Activated CD4-positive, alpha-beta memory T cell treated with anti-CD3 and anti-CD28 coated beads, Interleukin-2, amount 10 ng/mL, durations not matched to agents 7 days and 5 days (primary cell): Measurements from ENCODE around the gene EIF2AK3. TPM values are rescaled to one million over a fixed set of nuclear protein-coding genes. Genes with fewer than 3 reads are reported as not detected.
A peak's percentile ranks its signal among the peaks of the same experiment; 100 is the strongest.
"Not testable (repeated sequence)": the region's sequence is repeated elsewhere in the genome, so short reads cannot be mapped to it uniquely, and the experiment has no call there.

ENCODE experiments used
- CTCF ChIA-PET: fragments of 350-600 bp; sonication (Branson Sonifier 250); formaldehyde crosslinking; loops from one replicate; lab custom pipeline; 2021; ENCODE audit warnings: antibody characterized with exemption, inconsistent platforms; lab: Charles Lee
- POLR2A ChIA-PET: fragments of 350-600 bp; sonication (Branson Sonifier 250); formaldehyde crosslinking; loops from one replicate; lab custom pipeline; 2021; ENCODE audit warnings: antibody characterized with exemption; lab: Charles Lee
- DNase-seq: peaks from one replicate; pipeline ENCODE4 v3.0.0-alpha.2; 2020
- H3K27ac Mint-ChIP-seq: one replicate; pipeline ENCODE4 v1.8.0; 2021; ENCODE audit warnings: mild to moderate bottlenecking, mixed read lengths
- H3K27me3 Mint-ChIP-seq: one replicate; pipeline ENCODE4 v1.8.0; 2021; ENCODE audit warnings: mixed read lengths
- H3K36me3 Mint-ChIP-seq: one replicate; pipeline ENCODE4 v1.8.0; 2021; ENCODE audit warnings: low read depth, mixed read lengths
- H3K4me1 Mint-ChIP-seq: one replicate; pipeline ENCODE4 v1.8.0; 2021; ENCODE audit warnings: mixed read lengths
- H3K4me3 Mint-ChIP-seq: one replicate; pipeline ENCODE4 v1.8.0; 2021; ENCODE audit warnings: mild to moderate bottlenecking, mixed read lengths
- H3K9me3 Mint-ChIP-seq: one replicate; pipeline ENCODE4 v1.8.0; 2021; ENCODE audit warnings: mixed read lengths
- total RNA-seq, 2 experiments: library from RNA; stranded (reverse); gene quantifications; one replicate each; pipeline ENCODE4 v1.2.3, GENCODE V29; 2021

The EIF2AK3 gene
- total RNA-seq, 2 experiments from 2014 or later: 29.2 to 31.5 TPM

DNA sequence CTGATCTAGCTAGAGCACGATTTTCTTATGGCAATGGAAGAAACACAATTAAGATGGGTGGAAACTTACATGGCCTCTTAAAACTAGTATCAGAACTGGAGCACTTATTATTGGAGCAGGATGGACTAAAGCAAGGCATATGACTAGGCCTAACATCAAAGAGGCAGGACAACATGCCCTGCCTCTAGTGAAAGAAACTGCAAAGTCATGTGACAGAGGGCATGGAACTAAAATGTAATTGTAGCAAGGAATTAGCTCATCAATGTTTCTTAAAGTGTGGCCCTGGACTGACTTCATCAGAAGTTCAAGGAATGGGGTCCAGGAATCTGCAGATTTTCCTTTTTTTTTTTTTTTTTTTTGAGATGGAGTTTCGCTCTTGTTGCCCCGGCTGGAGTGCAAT, 5.3 kb upstream of the EIF2AK3 start:
- ChIA-PET POLR2A (no interaction called here), CTCF (interaction anchor here (1.5 kb wide), 1 partner anchor 39 kb away, joined by 3 read pairs; no protein-coding TSS in a partner anchor)
- Mint-ChIP-seq H3K4me3 (no peak overlapping the region), H3K4me1 (peaks cover 22% of the 10 kb centered on the region), H3K27ac (no peak overlapping the region), H3K36me3 (peaks cover 9% of the 10 kb centered on the region), H3K27me3 (no peaks in the 10 kb centered on the region), H3K9me3 (no peaks in the 10 kb centered on the region)
- DNase-seq: no peak

- ChIA-PET POLR2A (interaction anchor here (0.8 to 4.4 kb wide), 13 partner anchors 9 to 64 kb away, joined by 3 to 53 read pairs (median 10); partner anchors contain the start of gene RPIA), CTCF (interaction anchor here (0.6 to 4.0 kb wide), 5 partner anchors 9 to 64 kb away, joined by 3 to 32 read pairs (median 4); no protein-coding TSS in a partner anchor)
- DNase-seq: no peak
- Mint-ChIP-seq H3K27ac (no peak overlapping the region), H3K4me1 (peaks cover 20% of the 10 kb centered on the region), H3K4me3 (no peak overlapping the region), H3K9me3 (no peaks in the 10 kb centered on the region), H3K27me3 (no peaks in the 10 kb centered on the region), H3K36me3 (peaks cover 11% of the 10 kb centered on the region)
Observed at GRCh38 chr2:88628571-88628939, 1.3 kb upstream of the EIF2AK3 start.

DNA sequence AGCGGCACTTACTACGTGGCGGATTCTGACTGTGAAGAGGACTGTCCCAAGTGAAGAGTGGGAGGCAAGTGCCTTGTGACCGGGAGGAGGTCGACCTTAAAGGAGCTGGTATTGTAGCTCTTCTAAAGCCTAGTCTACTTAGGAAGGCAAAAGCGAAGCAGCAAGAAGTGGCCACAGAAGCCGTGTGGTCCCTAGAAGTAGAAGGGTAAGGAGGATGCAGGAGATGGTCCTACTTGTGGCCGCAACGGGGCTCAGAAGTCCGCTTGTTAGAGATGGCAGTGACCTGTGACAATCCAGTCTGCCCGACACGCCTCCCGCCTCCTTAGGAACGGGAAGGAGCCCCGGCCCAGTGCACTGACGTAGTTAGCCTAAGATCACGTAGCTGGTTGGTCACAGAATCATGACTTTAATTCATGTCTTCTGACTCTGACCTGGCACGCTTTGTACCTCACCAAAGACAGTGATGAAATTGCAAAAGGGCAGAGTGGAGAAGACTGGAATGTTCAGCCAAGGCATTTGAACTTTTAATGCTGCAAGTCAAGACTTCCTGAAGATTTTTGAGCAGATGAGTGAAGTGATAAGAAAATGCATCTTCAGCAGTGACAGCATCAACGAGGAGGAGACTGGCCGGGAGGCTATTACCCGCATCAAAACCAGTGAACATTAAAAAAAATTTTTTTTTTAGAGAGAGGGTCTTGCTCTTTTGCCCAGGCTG, 749 bp upstream of the EIF2AK3 start:
- Mint-ChIP-seq H3K9me3 (no peaks in the 10 kb centered on the region), H3K4me1 (peaks cover 22% of the 10 kb centered on the region), H3K4me3 (no peak overlapping the region), H3K27me3 (no peaks in the 10 kb centered on the region), H3K27ac (no peak overlapping the region), H3K36me3 (peaks cover 12% of the 10 kb centered on the region)
- POLR2A ChIA-PET: interaction anchor here (0.5 to 4.4 kb wide), 18 partner anchors 10 to 573 kb away, joined by 3 to 53 read pairs (median 5); partner anchors contain the start of gene RPIA
- CTCF ChIA-PET: interaction anchor here (0.6 to 4.0 kb wide), 6 partner anchors 10 to 64 kb away, joined by 3 to 32 read pairs (median 5); no protein-coding TSS in a partner anchor
- peak; percentile 89 for DNase-seq

- H3K9me3 Mint-ChIP-seq: no peaks in the 10 kb centered on the region
- ChIA-PET CTCF (interaction anchor here (1.6 to 4.0 kb wide), 3 partner anchors 26 to 45 kb away, joined by 4 to 32 read pairs (median 6); no protein-coding TSS in a partner anchor), POLR2A (interaction anchor here (1.0 to 4.4 kb wide), 14 partner anchors 8 to 66 kb away, joined by 3 to 53 read pairs (median 8); partner anchors contain the start of gene RPIA)
- no peaks in the 10 kb centered on the region for H3K27me3 Mint-ChIP-seq
- H3K4me1 Mint-ChIP-seq: peaks cover 29% of the 10 kb centered on the region
- peak overlapping the region; percentile 90 for H3K27ac Mint-ChIP-seq
- no peak overlapping the region for H3K4me3 Mint-ChIP-seq
- DNase-seq: peak; percentile 70
- peaks cover 19% of the 10 kb centered on the region for H3K36me3 Mint-ChIP-seq
Observed at GRCh38 chr2:88626171-88627054, 851 bp downstream of the EIF2AK3 start.

DNA sequence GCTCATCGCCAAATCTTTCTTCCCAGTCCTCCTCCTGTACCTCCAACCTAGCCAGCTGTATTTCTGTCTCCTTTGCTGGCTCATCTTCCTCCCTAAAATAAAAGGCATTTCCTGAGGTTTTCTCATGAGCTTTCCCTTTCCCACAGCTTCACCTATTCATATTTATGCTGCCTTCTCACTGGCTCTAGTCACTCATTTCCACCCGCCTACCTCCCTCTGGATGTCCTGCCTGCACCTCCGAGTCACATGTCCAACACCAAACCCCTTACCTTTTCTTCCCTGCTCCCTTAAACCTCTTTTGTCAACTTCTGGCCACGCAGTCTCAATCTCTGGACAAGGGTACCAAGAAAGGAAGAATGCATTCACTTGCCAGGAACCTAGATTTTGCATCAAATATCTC, 2.8 kb downstream of the EIF2AK3 start:
- H3K27me3 Mint-ChIP-seq: no peaks in the 10 kb centered on the region
- CTCF ChIA-PET: interaction anchor here (0.6 kb wide), 1 partner anchor 47 kb away, joined by 3 read pairs; no protein-coding TSS in a partner anchor
- peaks cover 21% of the 10 kb centered on the region for H3K36me3 Mint-ChIP-seq
- no peak for DNase-seq
- H3K27ac Mint-ChIP-seq: no peak overlapping the region
- POLR2A ChIA-PET: no interaction called here
- peaks cover 30% of the 10 kb centered on the region for H3K4me1 Mint-ChIP-seq
- no peak overlapping the region for H3K4me3 Mint-ChIP-seq
- no peaks in the 10 kb centered on the region for H3K9me3 Mint-ChIP-seq

- peaks cover 27% of the 10 kb centered on the region for H3K4me1 Mint-ChIP-seq
- H3K27me3 Mint-ChIP-seq, DNase-seq, POLR2A ChIA-PET, H3K27ac Mint-ChIP-seq, H3K9me3 Mint-ChIP-seq, H3K4me3 Mint-ChIP-seq: not testable (repeated sequence)
- CTCF ChIA-PET: interaction anchor here (0.6 kb wide), 1 partner anchor 47 kb away, joined by 3 read pairs; no protein-coding TSS in a partner anchor
- H3K36me3 Mint-ChIP-seq: peaks cover 20% of the 10 kb centered on the region
Observed at GRCh38 chr2:88623831-88624465, 3.3 kb downstream of the EIF2AK3 start.

DNA sequence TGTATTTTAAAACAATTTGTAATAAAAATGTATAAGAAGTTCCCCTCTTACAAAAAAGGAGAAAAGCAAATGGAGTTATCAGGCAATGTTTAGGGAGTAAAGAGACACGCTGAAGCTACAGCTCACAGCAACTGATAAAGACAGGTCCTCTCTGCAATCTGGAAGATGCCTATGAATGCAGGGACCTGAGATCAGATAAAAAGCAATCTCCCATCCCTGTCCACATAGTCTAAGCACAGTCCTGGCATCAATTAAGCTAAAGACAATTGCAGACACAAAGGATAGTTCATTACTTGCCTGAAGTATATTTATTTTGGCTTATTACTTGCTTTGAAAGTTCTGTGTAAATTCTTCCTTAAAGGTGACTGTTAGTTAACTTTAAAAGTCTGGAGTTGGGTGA, 5.0 kb downstream of the EIF2AK3 start:
- CTCF ChIA-PET: interaction anchor here (1.1 kb wide), 1 partner anchor 68 kb away, joined by 3 read pairs; no protein-coding TSS in a partner anchor

GRCh38 chr2:88621432-88621831, 5.8 kb downstream of the EIF2AK3 start:
- H3K36me3 Mint-ChIP-seq: peaks cover 26% of the 10 kb centered on the region
- H3K4me1 Mint-ChIP-seq: peaks cover 42% of the 10 kb centered on the region
- H3K27me3 Mint-ChIP-seq: no peaks in the 10 kb centered on the region
- H3K4me3 Mint-ChIP-seq: no peak overlapping the region
- ChIA-PET POLR2A (no interaction called here), CTCF (interaction anchor here (1.1 kb wide), 1 partner anchor 69 kb away, joined by 3 read pairs; no protein-coding TSS in a partner anchor)
- no peaks in the 10 kb centered on the region for H3K9me3 Mint-ChIP-seq
- DNase-seq: no peak
- H3K27ac Mint-ChIP-seq: no peak overlapping the region

More for the DNA sequence above, 5.0 kb downstream of the EIF2AK3 start:
- Mint-ChIP-seq H3K36me3 (peaks cover 23% of the 10 kb centered on the region), H3K27me3 (no peaks in the 10 kb centered on the region), H3K4me1 (peaks cover 34% of the 10 kb centered on the region), H3K4me3 (no peak overlapping the region), H3K27ac (no peak overlapping the region), H3K9me3 (no peaks in the 10 kb centered on the region)
- DNase-seq: no peak
- POLR2A ChIA-PET: interaction anchor here (1.1 kb wide), 1 partner anchor 42 kb away, joined by 3 read pairs; no protein-coding TSS in a partner anchor

GRCh38 chr2:88620015-88620414, 7.2 kb downstream of the EIF2AK3 start:
- POLR2A ChIA-PET: no interaction called here
- Mint-ChIP-seq H3K9me3 (no peaks in the 10 kb centered on the region), H3K4me1 (peaks cover 39% of the 10 kb centered on the region), H3K4me3 (no peak overlapping the region), H3K36me3 (peaks cover 24% of the 10 kb centered on the region), H3K27me3 (no peaks in the 10 kb centered on the region), H3K27ac (no peak overlapping the region)
- DNase-seq: no peak
- CTCF ChIA-PET: no interaction called here

DNA sequence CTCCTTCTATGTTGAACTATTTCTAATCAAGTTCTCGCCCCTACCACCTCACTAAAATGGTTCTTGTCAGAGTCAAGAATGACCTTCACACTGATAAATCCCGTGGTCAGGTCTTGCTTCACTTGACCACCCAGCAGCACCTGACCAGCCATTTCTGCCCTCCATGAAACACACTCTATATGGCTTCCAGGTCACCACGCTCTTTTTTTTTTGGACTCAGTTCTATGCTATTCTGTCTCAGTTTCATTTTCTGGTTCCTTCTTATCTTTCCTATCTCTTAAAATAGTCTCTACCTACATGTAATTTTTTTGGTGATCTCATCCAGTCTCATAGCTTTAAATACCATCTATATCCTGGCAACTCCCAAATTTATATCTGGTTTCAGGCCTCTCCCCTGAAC, 11.4 kb downstream of the EIF2AK3 start:
- CTCF ChIA-PET: no interaction called here
- H3K4me1 Mint-ChIP-seq: peaks cover 28% of the 10 kb centered on the region
- POLR2A ChIA-PET: interaction anchor here (1.0 kb wide), 1 partner anchor 12 kb away, joined by 4 read pairs; the partner anchor contains the start of gene EIF2AK3
- no peaks in the 10 kb centered on the region for H3K9me3 Mint-ChIP-seq
- no peak overlapping the region for H3K4me3 Mint-ChIP-seq
- no peak overlapping the region for H3K27ac Mint-ChIP-seq
- H3K27me3 Mint-ChIP-seq: no peaks in the 10 kb centered on the region
- peaks cover 28% of the 10 kb centered on the region for H3K36me3 Mint-ChIP-seq
- DNase-seq: no peak

DNA sequence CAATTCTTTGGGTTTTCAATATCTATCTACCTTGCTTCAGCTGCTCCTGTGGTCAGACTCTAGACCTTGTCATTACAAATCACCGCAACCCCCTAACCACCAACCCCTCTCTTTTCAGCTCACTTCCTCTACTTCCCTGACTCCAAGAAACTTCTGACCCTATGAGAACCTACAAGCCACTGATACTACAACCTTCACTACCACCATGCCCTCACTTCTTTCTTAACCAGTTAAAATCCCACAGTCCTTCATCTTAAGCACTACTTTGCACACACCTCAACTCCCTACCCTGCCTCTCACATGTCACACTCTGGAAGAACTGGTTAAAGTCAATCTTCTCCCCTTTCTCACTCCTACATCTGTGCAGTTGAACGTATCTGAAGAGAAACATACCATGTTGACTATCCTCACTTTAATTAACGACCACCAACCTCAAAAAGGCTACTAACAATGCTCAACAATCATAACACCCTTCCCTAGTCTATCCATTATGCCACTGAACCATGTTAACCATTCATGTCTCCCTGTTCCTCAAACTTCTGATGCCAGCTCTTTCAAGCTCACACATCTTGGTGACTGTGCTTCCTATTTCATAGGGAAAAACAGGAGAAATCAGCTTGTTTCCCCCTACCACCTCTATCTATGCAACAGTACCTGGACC, 12.6 kb downstream of the EIF2AK3 start:
- H3K4me3 Mint-ChIP-seq: no peak overlapping the region
- ChIA-PET POLR2A (interaction anchor here (1.1 kb wide), 1 partner anchor 14 kb away, joined by 3 read pairs; no protein-coding TSS in a partner anchor), CTCF (no interaction called here)
- H3K36me3 Mint-ChIP-seq: peaks cover 25% of the 10 kb centered on the region
- H3K4me1 Mint-ChIP-seq: peaks cover 20% of the 10 kb centered on the region
- DNase-seq: no peak
- no peaks in the 10 kb centered on the region for H3K27me3 Mint-ChIP-seq
- no peaks in the 10 kb centered on the region for H3K9me3 Mint-ChIP-seq
- no peak overlapping the region for H3K27ac Mint-ChIP-seq

DNA sequence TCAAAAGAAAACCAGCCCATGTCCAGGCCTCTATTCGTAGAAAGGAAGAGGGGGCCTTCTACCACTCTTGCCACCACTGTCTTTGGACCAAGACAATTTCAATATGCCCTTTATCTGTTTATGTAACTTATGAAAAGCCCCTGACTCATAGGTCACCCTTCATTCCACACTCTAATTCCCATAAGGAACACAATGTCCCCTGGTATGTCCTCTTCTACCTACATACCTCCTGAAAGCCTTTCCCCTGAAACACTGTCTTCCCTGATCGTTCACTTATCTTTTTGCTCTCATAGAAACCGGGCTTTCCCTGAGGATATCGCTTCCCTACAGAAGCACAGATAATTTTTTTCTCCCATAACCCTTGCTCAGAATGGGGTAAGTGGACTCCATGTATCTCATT, 13.3 kb downstream of the EIF2AK3 start:
- H3K9me3 Mint-ChIP-seq: no peaks in the 10 kb centered on the region
- H3K36me3 Mint-ChIP-seq: peaks cover 23% of the 10 kb centered on the region
- no peaks in the 10 kb centered on the region for H3K27me3 Mint-ChIP-seq
- no peak overlapping the region for H3K4me3 Mint-ChIP-seq
- POLR2A ChIA-PET: no interaction called here
- H3K27ac Mint-ChIP-seq: no peak overlapping the region
- H3K4me1 Mint-ChIP-seq: peaks cover 18% of the 10 kb centered on the region
- DNase-seq: no peak
- CTCF ChIA-PET: no interaction called here
